ENCODE results near the gene ACAP3.
A peak's percentile ranks its signal among the peaks of the same experiment; 100 is the strongest.
"Not testable (repeated sequence)": the region's sequence is repeated elsewhere in the genome, so short reads cannot be mapped to it uniquely, and the experiment has no call there.

ACAP3 gene

GRCh38 chr1:1330366-1331067 lies 22.8 kb upstream of the ACAP3 start:
- no peak for DNase-seq

GRCh38 chr1:1329304-1330210 lies 21.8 kb upstream of the ACAP3 start:
- DNase-seq, result no peak

DNA sequence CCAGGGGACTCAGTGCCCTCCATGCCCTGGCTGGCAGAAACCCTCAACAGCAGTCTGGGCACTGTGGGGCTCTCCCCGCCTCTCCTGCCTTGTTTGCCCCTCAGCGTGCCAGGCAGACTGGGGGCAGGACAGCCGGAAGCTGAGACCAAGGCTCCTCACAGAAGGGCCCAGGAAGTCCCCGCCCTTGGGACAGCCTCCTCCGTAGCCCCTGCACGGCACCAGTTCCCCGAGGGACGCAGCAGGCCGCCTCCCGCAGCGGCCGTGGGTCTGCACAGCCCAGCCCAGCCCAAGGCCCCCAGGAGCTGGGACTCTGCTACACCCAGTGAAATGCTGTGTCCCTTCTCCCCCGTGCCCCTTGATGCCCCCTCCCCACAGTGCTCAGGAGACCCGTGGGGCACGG lies 20.5 kb upstream of the ACAP3 start:
- no peak for DNase-seq

- no peak for DNase-seq
Measured at GRCh38 chr1:1327291-1327690, 19.6 kb upstream of the ACAP3 start.

DNA sequence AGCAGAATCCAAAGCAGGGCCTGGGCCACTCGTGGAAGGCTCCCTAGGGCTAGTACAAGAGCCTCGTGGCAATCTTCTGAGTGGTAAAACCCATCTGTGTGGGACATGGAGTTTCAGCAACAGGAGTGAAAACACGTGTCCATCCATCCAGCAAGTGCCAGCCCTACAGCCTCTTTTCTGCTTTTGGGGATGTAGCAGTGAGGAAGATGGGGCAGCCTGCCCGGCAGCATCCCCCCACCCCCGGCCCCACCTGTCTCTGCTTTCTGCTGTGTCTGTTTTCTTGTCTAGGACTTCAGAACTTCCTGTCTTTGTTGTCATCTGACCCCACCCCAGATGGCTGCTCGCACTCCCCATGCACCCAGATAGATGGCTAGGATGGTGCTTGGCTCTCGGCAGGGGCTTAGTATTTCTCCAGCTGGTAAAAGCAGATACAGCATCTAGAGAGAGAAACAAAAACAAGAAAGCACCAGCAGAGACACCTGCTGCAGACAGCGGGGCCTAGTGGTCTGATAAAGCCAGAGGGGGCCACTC lies 18.4 kb upstream of the ACAP3 start:
- no peak for DNase-seq

GRCh38 chr1:1325288-1326074 lies 17.8 kb upstream of the ACAP3 start:
- no peak for DNase-seq

DNA sequence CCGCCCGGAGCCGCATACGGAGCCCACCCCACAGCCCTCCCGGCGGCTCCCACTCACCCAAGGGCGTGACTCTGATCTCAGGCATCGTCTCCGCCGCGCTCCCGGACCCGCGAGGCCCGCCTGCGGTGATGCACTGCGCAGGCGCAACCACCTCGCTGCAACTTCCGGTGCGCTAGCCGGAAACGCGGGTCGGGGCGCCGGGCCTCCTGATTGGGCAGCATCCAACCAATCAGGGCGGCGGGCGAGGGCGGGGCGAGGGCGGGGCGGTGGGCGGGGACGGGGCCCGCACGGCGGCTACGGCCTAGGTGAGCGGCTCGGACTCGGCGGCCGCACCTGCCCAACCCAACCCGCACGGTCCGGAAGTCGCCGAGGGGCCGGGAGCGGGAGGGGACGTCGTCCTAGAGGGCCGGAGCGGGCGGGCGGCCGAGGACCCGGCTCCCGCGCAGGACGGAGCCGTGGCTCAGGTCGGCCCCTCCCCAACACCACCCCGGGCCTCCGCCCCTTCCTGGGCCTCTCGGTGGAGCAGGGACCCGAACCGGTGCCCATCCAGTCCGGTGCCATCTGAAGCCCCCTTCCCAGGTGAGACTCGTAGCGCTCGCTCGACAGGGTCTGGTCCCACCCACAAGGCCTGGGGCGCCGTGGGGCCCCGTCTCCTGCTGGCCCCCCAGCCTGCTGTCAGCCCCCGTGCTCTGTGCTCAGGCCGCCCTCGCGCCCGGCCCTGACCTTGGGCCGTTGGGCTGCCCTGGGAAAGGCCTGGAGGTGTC lies 17.0 kb upstream of the ACAP3 start, which contains the start of the genes CPTP and INTS11:
Gene CPTP (plus strand): TSS at position 279 of the 764 bp plus-strand sequence. CDS start 2,109 bp downstream, outside the sequence.
Gene INTS11 (minus strand): TSS at position 137 of the 764 bp plus-strand sequence. CDS start 52 bp downstream, at position 85.
- peak in 55 of 56 donors; percentile 32 to 94 (median 83) for DNase-seq

GRCh38 chr1:1324084-1324523 lies 16.4 kb upstream of the ACAP3 start:
- no peak for DNase-seq

DNA sequence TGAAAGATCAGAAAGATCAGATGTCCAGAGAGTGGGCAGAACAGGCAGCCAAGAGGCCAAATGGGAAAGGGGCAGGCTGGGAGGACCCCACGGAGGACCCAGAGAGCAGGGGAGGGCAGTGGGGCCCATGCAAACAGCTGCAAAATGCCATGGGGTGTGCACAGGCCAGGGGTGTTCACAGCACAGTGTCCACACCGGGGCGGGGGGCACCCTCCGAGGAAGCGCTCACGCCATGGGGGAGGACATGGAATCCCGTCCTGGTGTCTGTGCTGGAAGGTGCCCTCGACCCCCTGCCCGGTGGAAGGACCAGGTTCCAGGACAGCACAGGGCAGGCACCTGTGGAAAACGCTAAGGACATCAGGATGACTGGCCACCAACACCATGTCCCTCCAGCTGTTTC lies 15.2 kb upstream of the ACAP3 start:
- DNase-seq, result no peak

DNA sequence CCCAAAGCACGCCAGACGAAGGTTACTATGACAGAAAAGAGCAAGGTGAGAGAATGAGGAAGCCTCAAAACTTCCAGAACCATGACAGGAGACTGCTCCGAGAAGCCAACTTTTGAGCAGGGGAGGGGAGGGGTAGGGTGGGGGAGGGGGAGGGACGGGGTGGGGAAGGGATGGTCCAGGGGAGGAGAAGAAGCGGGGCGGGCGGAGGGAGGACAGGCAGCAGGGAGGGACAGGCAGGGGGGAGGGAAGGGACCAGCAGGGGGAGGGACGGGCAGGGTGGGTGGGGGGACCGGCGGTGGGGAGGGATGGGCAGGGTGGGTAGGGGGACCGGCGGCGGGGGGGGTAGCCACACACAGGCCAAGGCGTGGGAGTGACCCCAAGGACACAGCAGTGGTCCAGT lies 14.7 kb upstream of the ACAP3 start:
- no peak for DNase-seq

GRCh38 chr1:1321477-1321876 lies 13.7 kb upstream of the ACAP3 start:
- DNase-seq, result no peak

DNA sequence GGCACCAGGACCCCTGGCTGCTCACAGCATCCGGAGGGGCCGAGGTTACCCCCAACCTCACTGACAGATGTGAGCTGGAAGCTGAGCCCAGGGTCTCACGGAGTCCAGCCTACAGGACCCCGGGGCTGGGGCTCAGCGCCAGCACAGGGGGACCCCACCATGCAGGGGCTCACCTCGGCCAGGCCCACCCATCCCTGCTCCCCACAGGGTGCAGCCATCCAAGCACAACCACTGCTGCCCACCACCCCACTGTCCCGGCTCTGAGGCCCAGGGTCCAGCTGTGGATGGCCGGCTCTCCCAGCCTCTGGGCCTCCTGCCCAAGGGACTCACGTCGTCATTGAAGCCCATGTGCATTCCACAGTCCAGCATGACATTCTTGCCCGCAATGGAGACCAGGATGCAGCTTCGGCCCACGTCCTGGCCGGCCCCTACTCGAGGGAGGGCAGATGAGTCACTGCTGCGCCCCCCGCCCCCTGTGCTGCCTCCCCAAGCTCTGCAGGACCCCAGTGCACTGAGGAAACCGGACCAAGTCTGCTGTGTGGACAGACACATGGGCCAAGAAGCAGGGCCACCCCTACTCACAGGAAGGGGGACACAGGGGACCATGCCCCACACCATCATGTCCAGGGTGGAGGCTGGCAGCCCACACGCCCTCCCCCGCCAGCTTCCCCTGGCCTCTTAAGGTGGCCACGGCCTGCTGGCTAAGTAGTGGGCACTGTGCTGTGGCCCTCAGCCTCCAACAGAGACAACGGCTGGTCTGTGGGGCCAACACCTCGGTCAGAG lies 13.1 kb upstream of the ACAP3 start:
- no peak for DNase-seq

GRCh38 chr1:1319646-1319941 lies 11.9 kb upstream of the ACAP3 start:
- DNase-seq, result no peak

GRCh38 chr1:1318777-1319645 lies 11.3 kb upstream of the ACAP3 start:
- DNase-seq, result no peak

GRCh38 chr1:1318131-1318652 lies 10.5 kb upstream of the ACAP3 start:
- DNase-seq, result peak in 17 of 56 donors; percentile 15 to 66 (median 34)

DNA sequence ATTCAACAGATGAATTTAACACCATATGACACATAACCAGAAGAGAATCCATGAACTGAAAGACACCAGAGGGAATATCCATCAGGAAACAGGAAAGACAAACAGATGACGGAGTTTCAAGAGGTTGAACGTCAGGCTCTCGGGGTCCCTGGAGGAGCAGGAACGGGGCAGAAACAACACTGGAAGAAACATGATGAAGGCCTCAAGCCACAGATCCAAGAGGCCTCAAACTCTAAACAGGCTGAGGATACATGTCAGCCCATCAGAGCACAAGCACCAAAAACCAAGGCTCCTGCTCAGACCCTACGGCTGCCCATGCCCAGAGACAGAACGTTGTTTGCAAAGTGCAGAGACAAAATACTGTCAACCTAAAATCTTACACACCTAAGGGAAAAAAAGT lies 9.7 kb upstream of the ACAP3 start:
- no peak for DNase-seq

DNA sequence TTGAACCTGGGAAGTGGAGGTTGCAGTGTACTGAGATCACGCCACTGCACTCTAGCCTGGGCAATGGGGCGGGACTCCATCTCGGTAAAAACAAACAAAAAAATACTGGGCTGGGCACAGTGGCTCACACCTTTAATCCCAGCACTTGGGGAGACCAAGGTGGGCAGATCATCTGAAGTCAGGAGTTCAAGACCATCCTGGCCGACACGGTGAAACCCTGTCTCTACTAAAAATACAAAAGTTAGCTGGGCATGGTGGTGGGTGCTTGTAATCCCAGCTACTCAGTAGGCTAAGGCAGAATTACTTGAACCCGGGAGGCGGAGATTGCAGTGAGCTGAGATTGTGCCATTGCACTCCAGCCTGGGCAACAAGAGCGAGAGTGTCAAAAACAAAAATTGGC lies 8.5 kb upstream of the ACAP3 start:
- DNase-seq, result not testable (repeated sequence)

DNA sequence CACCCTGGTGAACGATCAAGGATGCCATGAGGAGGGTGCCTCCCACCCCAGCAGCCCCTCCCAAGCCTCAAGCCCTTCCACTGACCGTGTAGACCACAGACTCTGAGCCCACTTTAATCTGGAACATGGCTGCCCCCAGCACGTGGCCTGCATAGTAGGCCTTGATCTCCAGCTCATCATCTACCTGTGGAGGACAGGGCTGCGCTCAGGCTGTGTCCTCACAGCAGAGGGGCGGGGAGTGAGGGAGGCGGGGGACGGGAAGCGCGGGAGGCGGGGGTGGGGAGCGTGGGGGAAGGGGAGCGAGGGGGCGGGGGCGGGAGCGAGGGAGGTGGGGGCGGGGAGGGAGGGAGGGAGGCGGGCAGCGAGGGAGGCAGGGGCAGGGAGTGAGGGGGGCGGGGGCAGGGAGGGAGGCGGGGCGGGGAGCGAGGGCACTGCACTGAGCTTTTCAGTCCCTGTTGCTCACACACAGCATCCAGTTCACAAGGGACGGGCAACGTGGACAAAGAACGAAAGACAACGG lies 7.8 kb upstream of the ACAP3 start:
- DNase-seq, result no peak
